ENCODE results near the gene NAT8L. TPM values are rescaled to one million over a fixed set of nuclear protein-coding genes. Genes with fewer than 3 reads are reported as not detected.

Gene NAT8L
- total RNA-seq, 4 donors from 2014 or later: 0.27 to 1.2 TPM; not detected in 2

GRCh38 chr4:2068198-2068470 lies 9.0 kb downstream of the NAT8L start:
- TF ChIP-seq CTCF (IDR thresholded peaks at IDR 0.05): no peak
- no peak for TF ChIP-seq POLR2A (IDR thresholded peaks at IDR 0.05)
- intact Hi-C loops (cut with DNase I; ENCODE audit: low total_unique reads): no loop called here
- no peaks in the 10 kb centered on the region for H3K9me3 ChIP-seq
- no peak overlapping the region for H3K4me3 ChIP-seq
- no peaks in the 10 kb centered on the region for H3K4me1 ChIP-seq
- no peak for DNase-seq
- no peaks in the 10 kb centered on the region for H3K36me3 ChIP-seq
- no peak overlapping the region for H3K27ac ChIP-seq
- H3K27me3 ChIP-seq: no peaks in the 10 kb centered on the region

GRCh38 chr4:2068566-2068965 lies 9.4 kb downstream of the NAT8L start:
- Histone ChIP-seq H3K27me3 (no peaks in the 10 kb centered on the region), H3K27ac (no peak overlapping the region), H3K36me3 (no peaks in the 10 kb centered on the region), H3K4me3 (no peak overlapping the region), H3K4me1 (no peaks in the 10 kb centered on the region), H3K9me3 (no peaks in the 10 kb centered on the region)
- no peak for TF ChIP-seq CTCF (IDR thresholded peaks at IDR 0.05)
- no peak for TF ChIP-seq POLR2A (IDR thresholded peaks at IDR 0.05)
- DNase-seq: no peak
- intact Hi-C loops (cut with DNase I; ENCODE audit: low total_unique reads): no loop called here

- no peak overlapping the region for H3K4me3 ChIP-seq
- no peaks in the 10 kb centered on the region for H3K9me3 ChIP-seq
- no peaks in the 10 kb centered on the region for H3K4me1 ChIP-seq
- DNase-seq: no peak
- TF ChIP-seq POLR2A (IDR thresholded peaks at IDR 0.05) (no peak), CTCF (IDR thresholded peaks at IDR 0.05) (no peak)
- H3K27me3 ChIP-seq: no peaks in the 10 kb centered on the region
- intact Hi-C loops (cut with DNase I; ENCODE audit: low total_unique reads): no loop called here
- H3K36me3 ChIP-seq: no peaks in the 10 kb centered on the region
- no peak overlapping the region for H3K27ac ChIP-seq
These were observed 10.2 kb downstream of the NAT8L start for GRCh38 chr4:2069161-2069971.

GRCh38 chr4:2069986-2070385 lies 10.9 kb downstream of the NAT8L start:
- Histone ChIP-seq H3K4me3 (no peak overlapping the region), H3K27ac (no peak overlapping the region), H3K9me3 (no peaks in the 10 kb centered on the region), H3K4me1 (no peaks in the 10 kb centered on the region), H3K27me3 (no peaks in the 10 kb centered on the region), H3K36me3 (no peaks in the 10 kb centered on the region)
- TF ChIP-seq CTCF (IDR thresholded peaks at IDR 0.05): no peak
- TF ChIP-seq POLR2A (IDR thresholded peaks at IDR 0.05): no peak
- no peak for DNase-seq
- intact Hi-C loops (cut with DNase I; ENCODE audit: low total_unique reads): no loop called here

GRCh38 chr4:2070421-2071251 lies 11.5 kb downstream of the NAT8L start:
- no peak overlapping the region for H3K4me3 ChIP-seq
- intact Hi-C loops (cut with DNase I; ENCODE audit: low total_unique reads): no loop called here
- no peaks in the 10 kb centered on the region for H3K36me3 ChIP-seq
- DNase-seq: no peak
- TF ChIP-seq POLR2A (IDR thresholded peaks at IDR 0.05): no peak
- TF ChIP-seq CTCF (IDR thresholded peaks at IDR 0.05): no peak
- H3K4me1 ChIP-seq: no peaks in the 10 kb centered on the region
- no peaks in the 10 kb centered on the region for H3K9me3 ChIP-seq
- H3K27ac ChIP-seq: no peak overlapping the region
- H3K27me3 ChIP-seq: no peaks in the 10 kb centered on the region
